ENCODE measurements around the gene IQSEC1. TPM values are rescaled to one million over a fixed set of nuclear protein-coding genes. Genes with fewer than 3 reads are reported as not detected.

Gene IQSEC1
- polyA plus RNA-seq, 1 experiment = 4.8 TPM

- Histone ChIP-seq H3K27me3 (ENCODE audit: control insufficient read depth, insufficient read depth, low read length) (peaks cover 6% of the 10 kb centered on the region), H3K4me3 (ENCODE audit: low read depth, low read length) (no peak overlapping the region), H3K36me3 (ENCODE audit: control insufficient read depth, insufficient read depth, low read length) (no peaks in the 10 kb centered on the region)
- TF ChIP-seq CTCF (IDR thresholded peaks at IDR 0.05; ENCODE audit: insufficient read depth, low read depth, low read length) = no peak
- POLR2A ChIA-PET = no interaction called here
- DNase-seq (ENCODE audit: low read depth) = no peak
- CTCF ChIA-PET = interaction anchor here (0.7 to 2.7 kb wide), 2 partner anchors 9 to 80 kb away, joined by 3 to 23 read pairs; no protein-coding TSS in a partner anchor
Observed at GRCh38 chr3:13004376-13004775, 68.9 kb downstream of the IQSEC1 start.

- ChIA-PET POLR2A (no interaction called here), CTCF (interaction anchor here (2.7 kb wide), 1 partner anchor 9 kb away, joined by 23 read pairs; no protein-coding TSS in a partner anchor)
- Histone ChIP-seq H3K27me3 (ENCODE audit: control insufficient read depth, insufficient read depth, low read length) (peaks cover 6% of the 10 kb centered on the region), H3K36me3 (ENCODE audit: control insufficient read depth, insufficient read depth, low read length) (no peaks in the 10 kb centered on the region), H3K4me3 (ENCODE audit: low read depth, low read length) (no peak overlapping the region)
- no peak for DNase-seq (ENCODE audit: low read depth)
- no peak for TF ChIP-seq CTCF (IDR thresholded peaks at IDR 0.05; ENCODE audit: insufficient read depth, low read depth, low read length)
Observed at GRCh38 chr3:13003608-13004007, 69.6 kb downstream of the IQSEC1 start.

GRCh38 chr3:13002398-13003124, 70.7 kb downstream of the IQSEC1 start:
- H3K27me3 ChIP-seq (ENCODE audit: control insufficient read depth, insufficient read depth, low read length) = peaks cover 6% of the 10 kb centered on the region; the same call in 1 of the 2 replicates
- ChIA-PET POLR2A (no interaction called here), CTCF (interaction anchor here (1.3 kb wide), 1 partner anchor 20 kb away, joined by 3 read pairs; no protein-coding TSS in a partner anchor)
- H3K36me3 ChIP-seq (ENCODE audit: control insufficient read depth, insufficient read depth, low read length) = no peaks in the 10 kb centered on the region
- DNase-seq (ENCODE audit: low read depth) = no peak
- H3K4me3 ChIP-seq (ENCODE audit: low read depth, low read length) = no peak overlapping the region
- TF ChIP-seq CTCF (IDR thresholded peaks at IDR 0.05; ENCODE audit: insufficient read depth, low read depth, low read length) = no peak

- POLR2A ChIA-PET = no interaction called here
- H3K4me3 ChIP-seq (ENCODE audit: low read depth, low read length) = no peak overlapping the region
- no peak for DNase-seq (ENCODE audit: low read depth)
Observed at GRCh38 chr3:12999147-13000140, 73.8 kb downstream of the IQSEC1 start.

More at GRCh38 chr3:12999147-13000140, 73.8 kb downstream of the IQSEC1 start:
- Histone ChIP-seq H3K27me3 (ENCODE audit: control insufficient read depth, insufficient read depth, low read length) (peaks cover 5% of the 10 kb centered on the region; the same call in 1 of the 2 replicates), H3K36me3 (ENCODE audit: control insufficient read depth, insufficient read depth, low read length) (no peaks in the 10 kb centered on the region)
- no peak for TF ChIP-seq CTCF (IDR thresholded peaks at IDR 0.05; ENCODE audit: insufficient read depth, low read depth, low read length)
- CTCF ChIA-PET = interaction anchor here (0.9 to 1.2 kb wide), 4 partner anchors 10 to 131 kb away, joined by 3 read pairs; no protein-coding TSS in a partner anchor

Data from BJ (cell line).